ACC112 (cell line): ENCODE measurements around the gene SH3RF1.
A peak's percentile ranks its signal among the peaks of the same experiment; 100 is the strongest.

Experiments
- H2AFZ ChIP-seq: fragments of 200-600 bp; sonication (generic); one replicate; pipeline ENCODE4 v1.6.0; 2017; ENCODE audit warnings: antibody characterized with exemption, low read length; ENCODE audit not compliant: unreplicated experiment
- H3K27ac ChIP-seq: fragments of 200-600 bp; sonication (generic); 2 replicates; pipeline ENCODE4 v1.5.1; 2014; ENCODE audit warnings: low read depth, mild to moderate bottlenecking, antibody characterized with exemption, low read length, moderate library complexity
- H3K27me3 ChIP-seq: fragments of 200-600 bp; sonication (generic); 2 replicates; pipeline ENCODE4 v1.6.1; 2014; ENCODE audit warnings: mild to moderate bottlenecking, antibody characterized with exemption, low read length, moderate library complexity, mixed read lengths; ENCODE audit not compliant: insufficient read depth
- H3K36me3 ChIP-seq: fragments of 200-600 bp; sonication (generic); 2 replicates; pipeline ENCODE4 v1.6.1; 2016; ENCODE audit warnings: mild to moderate bottlenecking, antibody characterized with exemption, low read length, moderate library complexity, mixed read lengths; ENCODE audit not compliant: insufficient read depth
- H3K4me1 ChIP-seq: fragments of 200-600 bp; sonication (generic); one replicate; pipeline ENCODE4 v1.6.1; 2016; ENCODE audit warnings: low read length, mixed read lengths; ENCODE audit not compliant: insufficient read depth, unreplicated experiment, control insufficient read depth
- H3K4me3 ChIP-seq: fragments of 200-600 bp; sonication (generic); 2 replicates; pipeline ENCODE4 v1.5.1; 2014; ENCODE audit warnings: mild to moderate bottlenecking, low read depth, low read length
- H3K79me2 ChIP-seq: fragments of 200-600 bp; sonication (generic); one replicate; pipeline ENCODE4 v1.6.0; 2016; ENCODE audit warnings: low read length; ENCODE audit not compliant: control insufficient read depth, unreplicated experiment, insufficient read depth

Gene SH3RF1

DNA sequence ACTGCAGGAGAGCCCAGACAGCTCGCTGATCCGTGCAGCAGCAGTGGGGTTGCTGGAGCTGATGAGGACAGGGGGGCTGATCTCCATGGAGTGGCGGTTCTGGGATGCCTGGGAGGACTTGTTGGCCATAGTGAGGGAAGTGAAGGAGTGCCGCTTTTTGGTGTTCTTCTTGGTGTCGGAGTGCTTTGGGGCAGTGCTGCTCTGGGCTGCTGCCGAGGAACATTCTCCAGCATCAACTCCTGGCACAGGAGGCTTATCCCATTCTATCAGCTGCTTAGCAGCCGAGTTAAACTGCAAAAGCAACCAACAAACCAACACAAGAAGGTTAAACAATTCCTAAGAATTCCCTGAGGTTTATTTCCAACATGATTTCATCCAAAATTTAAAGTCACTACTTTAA, 134.4 kb downstream of the SH3RF1 start:
- H3K27ac ChIP-seq: no peak overlapping the region
- peaks cover 6% of the 10 kb centered on the region for H3K79me2 ChIP-seq
- peaks cover 12% of the 10 kb centered on the region for H3K4me1 ChIP-seq
- H3K27me3 ChIP-seq: no peaks in the 10 kb centered on the region
- no peak overlapping the region for H3K4me3 ChIP-seq
- peaks cover 28% of the 10 kb centered on the region for H3K36me3 ChIP-seq
- no peak overlapping the region for H2AFZ ChIP-seq

DNA sequence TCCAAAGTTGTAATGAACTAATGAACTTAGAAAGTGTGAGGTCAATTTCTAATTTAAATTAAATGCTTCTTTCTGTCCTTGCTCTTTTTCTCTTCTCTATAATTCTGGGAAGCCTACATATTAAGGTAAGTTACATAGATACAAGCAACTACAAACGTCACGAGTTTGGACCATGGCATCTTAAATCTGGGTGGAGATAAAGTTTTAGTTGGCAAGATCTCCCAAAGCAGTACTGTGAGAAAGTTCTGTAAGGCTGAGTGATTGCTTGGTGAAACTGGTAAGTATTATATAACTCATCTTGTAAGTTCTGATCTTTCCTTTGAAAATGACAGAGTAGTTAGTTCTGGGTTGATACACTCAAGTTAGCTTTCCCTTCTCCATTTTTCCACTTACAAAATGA, 135.0 kb downstream of the SH3RF1 start:
- H3K4me3 ChIP-seq: no peak overlapping the region
- peaks cover 15% of the 10 kb centered on the region for H3K4me1 ChIP-seq
- H3K79me2 ChIP-seq: peaks cover 6% of the 10 kb centered on the region
- H3K27me3 ChIP-seq: no peaks in the 10 kb centered on the region
- peaks cover 32% of the 10 kb centered on the region for H3K36me3 ChIP-seq
- H2AFZ ChIP-seq: no peak overlapping the region
- H3K27ac ChIP-seq: no peak overlapping the region

- H3K27me3 ChIP-seq: no peaks in the 10 kb centered on the region
- H2AFZ ChIP-seq: no peak overlapping the region
- no peak overlapping the region for H3K27ac ChIP-seq
- peaks cover 49% of the 10 kb centered on the region for H3K36me3 ChIP-seq
- H3K4me3 ChIP-seq: no peak overlapping the region
- peaks cover 17% of the 10 kb centered on the region for H3K4me1 ChIP-seq
- H3K79me2 ChIP-seq: peaks cover 6% of the 10 kb centered on the region
Observed at GRCh38 chr4:169133932-169134331, 136.8 kb downstream of the SH3RF1 start.

DNA sequence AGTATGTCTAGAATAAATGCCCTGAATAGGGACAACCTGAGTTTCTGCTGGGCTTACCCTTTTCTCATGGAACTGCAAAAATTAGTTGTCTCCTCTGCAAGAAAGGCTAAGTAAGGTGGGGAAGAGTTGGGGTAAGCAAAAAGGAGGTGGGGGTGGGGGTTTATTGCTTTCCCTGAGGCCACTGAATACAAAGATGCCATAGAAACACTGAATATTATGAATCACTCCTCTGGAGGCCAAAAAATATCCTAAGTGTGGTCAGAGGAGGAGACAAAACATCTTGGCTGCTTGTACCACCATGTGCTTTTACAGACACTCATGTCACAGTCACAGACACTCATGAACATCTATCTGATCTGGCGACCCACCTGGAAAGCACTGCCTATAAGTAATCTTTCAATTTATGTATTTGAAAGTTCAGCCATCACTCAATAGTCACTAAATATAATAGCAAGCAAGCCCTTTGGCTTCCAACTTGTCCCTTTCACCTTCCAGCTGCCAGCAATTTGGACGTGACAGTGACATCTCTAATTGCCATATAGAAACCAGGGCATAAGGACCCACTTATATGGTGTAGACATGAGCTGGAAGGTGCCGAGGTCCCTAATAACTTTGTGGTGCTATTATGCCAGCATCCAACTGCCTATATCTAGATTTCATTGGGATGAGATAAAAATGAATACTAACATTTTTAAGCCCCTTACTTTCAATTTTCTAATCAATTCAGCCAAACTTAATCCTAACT, 138.0 kb downstream of the SH3RF1 start:
- H3K27me3 ChIP-seq: no peaks in the 10 kb centered on the region
- no peak overlapping the region for H3K27ac ChIP-seq
- no peak overlapping the region for H3K4me3 ChIP-seq
- H3K4me1 ChIP-seq: peaks cover 17% of the 10 kb centered on the region
- H3K36me3 ChIP-seq: peaks cover 59% of the 10 kb centered on the region
- no peak overlapping the region for H2AFZ ChIP-seq
- peaks cover 4% of the 10 kb centered on the region for H3K79me2 ChIP-seq

- Histone ChIP-seq H3K36me3 (peaks cover 65% of the 10 kb centered on the region), H3K4me1 (peaks cover 17% of the 10 kb centered on the region), H2AFZ (no peak overlapping the region), H3K27ac (peak overlapping the region; percentile 38; the same call in 1 of the 2 replicates), H3K27me3 (no peaks in the 10 kb centered on the region), H3K4me3 (no peak overlapping the region), H3K79me2 (peaks cover 4% of the 10 kb centered on the region)
Observed at GRCh38 chr4:169131556-169132208, 139.1 kb downstream of the SH3RF1 start.

- H3K4me3 ChIP-seq: no peak overlapping the region
- peaks cover 21% of the 10 kb centered on the region for H3K4me1 ChIP-seq
- H3K79me2 ChIP-seq: peaks cover 8% of the 10 kb centered on the region
- H3K27ac ChIP-seq: no peak overlapping the region
- no peaks in the 10 kb centered on the region for H3K27me3 ChIP-seq
- no peak overlapping the region for H2AFZ ChIP-seq
- H3K36me3 ChIP-seq: peaks cover 56% of the 10 kb centered on the region
Observed at GRCh38 chr4:169128902-169129301, 141.9 kb downstream of the SH3RF1 start.

GRCh38 chr4:169127314-169127713, 143.4 kb downstream of the SH3RF1 start:
- Histone ChIP-seq H3K27me3 (no peaks in the 10 kb centered on the region), H3K27ac (no peak overlapping the region), H2AFZ (no peak overlapping the region), H3K79me2 (peaks cover 7% of the 10 kb centered on the region), H3K36me3 (peaks cover 54% of the 10 kb centered on the region), H3K4me1 (peaks cover 16% of the 10 kb centered on the region), H3K4me3 (no peak overlapping the region)

DNA sequence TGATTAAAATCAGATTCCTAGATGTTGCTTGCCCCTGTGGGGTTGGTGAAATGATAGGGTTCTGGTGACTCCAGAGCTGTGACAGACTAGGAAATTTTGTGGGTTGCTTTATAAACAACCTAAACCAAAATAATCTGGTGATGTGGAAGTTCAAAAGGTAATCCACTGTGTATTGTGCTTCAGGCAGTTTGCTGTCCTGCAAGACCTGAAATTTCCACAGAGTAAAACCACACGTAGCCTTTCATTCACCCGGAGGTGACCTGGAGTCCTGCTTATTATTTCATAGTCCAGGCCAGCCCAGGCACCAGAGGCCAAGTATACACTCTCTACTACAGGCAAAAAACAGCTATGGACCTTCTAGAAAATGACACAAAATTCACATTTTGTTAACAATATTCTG, 146.1 kb downstream of the SH3RF1 start:
- Histone ChIP-seq H3K27ac (no peak overlapping the region), H3K79me2 (peaks cover 5% of the 10 kb centered on the region), H3K4me3 (no peak overlapping the region), H3K27me3 (no peaks in the 10 kb centered on the region), H3K4me1 (peaks cover 15% of the 10 kb centered on the region), H3K36me3 (peaks cover 48% of the 10 kb centered on the region), H2AFZ (no peak overlapping the region)

GRCh38 chr4:169122422-169122821, 148.3 kb downstream of the SH3RF1 start:
- peaks cover 5% of the 10 kb centered on the region for H3K79me2 ChIP-seq

GRCh38 chr4:169121861-169122382, 148.8 kb downstream of the SH3RF1 start:
- Histone ChIP-seq H3K4me3 (no peak overlapping the region), H3K4me1 (peaks cover 28% of the 10 kb centered on the region), H3K27me3 (no peaks in the 10 kb centered on the region), H3K27ac (no peak overlapping the region), H3K79me2 (peaks cover 5% of the 10 kb centered on the region), H3K36me3 (peaks cover 30% of the 10 kb centered on the region), H2AFZ (no peak overlapping the region)

More at GRCh38 chr4:169122422-169122821, 148.3 kb downstream of the SH3RF1 start:
- no peak overlapping the region for H3K27ac ChIP-seq
- no peaks in the 10 kb centered on the region for H3K27me3 ChIP-seq
- H3K36me3 ChIP-seq: peaks cover 29% of the 10 kb centered on the region
- H2AFZ ChIP-seq: no peak overlapping the region
- H3K4me1 ChIP-seq: peaks cover 23% of the 10 kb centered on the region
- H3K4me3 ChIP-seq: no peak overlapping the region

- Histone ChIP-seq H3K36me3 (peaks cover 27% of the 10 kb centered on the region), H3K4me3 (no peak overlapping the region), H3K4me1 (peaks cover 40% of the 10 kb centered on the region), H3K27me3 (no peaks in the 10 kb centered on the region), H3K79me2 (peaks cover 5% of the 10 kb centered on the region), H2AFZ (no peak overlapping the region), H3K27ac (peak overlapping the region; percentile 21; the same call in 1 of the 2 replicates)
Observed at GRCh38 chr4:169120624-169121023, 150.1 kb downstream of the SH3RF1 start.
